OCI-LY1 (cell line): ENCODE results near the gene ABCA8.
"Not testable (repeated sequence)": the region's sequence is repeated elsewhere in the genome, so short reads cannot be mapped to it uniquely, and the experiment has no call there.

Experiments
- H2AFZ ChIP-seq: fragments of 200-600 bp; sonication (generic), shearing (Covaris generic); 2 replicates; pipeline ENCODE4 v1.6.0; 2014; ENCODE audit warnings: antibody characterized with exemption, mild to moderate bottlenecking, low read length
- H3F3A ChIP-seq: fragments of 200-600 bp; sonication (generic), shearing (Covaris generic); 2 replicates; pipeline ENCODE4 v1.6.0; 2014; ENCODE audit warnings: mild to moderate bottlenecking, antibody characterized with exemption, low read length, moderate library complexity; ENCODE audit not compliant: insufficient read depth
- H3K27ac ChIP-seq: fragments of 200-600 bp; sonication (generic); 2 replicates; pipeline ENCODE4 v1.5.1; 2014; ENCODE audit warnings: low read length, mixed run types, mild to moderate bottlenecking, low read depth; ENCODE audit not compliant: poor library complexity, severe bottlenecking
- H3K27me3 ChIP-seq: fragments of 200-600 bp; sonication (generic); 2 replicates; pipeline ENCODE4 v1.6.0; 2014; ENCODE audit warnings: antibody characterized with exemption, mild to moderate bottlenecking, low read length, moderate library complexity; ENCODE audit not compliant: insufficient read depth
- H3K36me3 ChIP-seq: fragments of 200-600 bp; sonication (generic); 2 replicates; pipeline ENCODE4 v1.6.1; 2014; ENCODE audit warnings: mild to moderate bottlenecking, antibody characterized with exemption, low read length, moderate library complexity, mixed read lengths; ENCODE audit not compliant: insufficient read depth
- H3K4me1 ChIP-seq: fragments of 200-600 bp; sonication (generic); 2 replicates; pipeline ENCODE4 v1.5.1; 2014; ENCODE audit warnings: mild to moderate bottlenecking, low read length, moderate library complexity; ENCODE audit not compliant: insufficient read depth, severe bottlenecking
- H3K4me2 ChIP-seq: fragments of 200-600 bp; sonication (generic), shearing (Covaris generic); 2 replicates; pipeline ENCODE4 v1.6.1; 2014; ENCODE audit warnings: low read length
- H3K4me3 ChIP-seq: fragments of 200-600 bp; sonication (generic); 2 replicates; pipeline ENCODE4 v1.5.1; 2014; ENCODE audit warnings: low read length, low read depth, mild to moderate bottlenecking, mixed read lengths; ENCODE audit not compliant: poor library complexity, severe bottlenecking
- H3K79me2 ChIP-seq: fragments of 200-600 bp; shearing (Covaris generic); 2 replicates; pipeline ENCODE4 v1.6.1; 2016; ENCODE audit warnings: mixed run types, low read length, mixed read lengths; ENCODE audit not compliant: insufficient read depth
- H3K9ac ChIP-seq: fragments of 200-600 bp; sonication (generic), shearing (Covaris generic); 2 replicates; pipeline ENCODE4 v1.6.1; 2014; ENCODE audit warnings: mild to moderate bottlenecking, low read length, mixed read lengths
- H3K9me2 ChIP-seq: fragments of 200-600 bp; sonication (generic), shearing (Covaris generic); 2 replicates; pipeline ENCODE4 v1.6.1; 2014; ENCODE audit warnings: low read depth, mild to moderate bottlenecking, low read length, mixed read lengths
- H3K9me3 ChIP-seq: fragments of 200-600 bp; shearing (Covaris generic); 2 replicates; pipeline ENCODE4 v1.6.1; 2014; ENCODE audit warnings: low read length, mixed read lengths
- H4K20me1 ChIP-seq: fragments of 200-600 bp; sonication (generic), shearing (Covaris generic); 2 replicates; pipeline ENCODE4 v1.6.0; 2016; ENCODE audit warnings: mild to moderate bottlenecking, low read length; ENCODE audit not compliant: insufficient read depth
- CTCF ChIP-seq: fragments of 200-600 bp; sonication (generic), shearing (Covaris generic); IDR thresholded peaks from 2 replicates; pipeline ENCODE4 v1.5.1; 2017; ENCODE audit warnings: mild to moderate bottlenecking, antibody characterized with exemption, low read length, moderate library complexity, mixed read lengths
- EZH2 ChIP-seq: fragments of 200-600 bp; sonication (generic), shearing (Covaris generic); IDR thresholded peaks from 2 replicates; pipeline ENCODE4 v1.8.0; 2017; ENCODE audit warnings: borderline replicate concordance, mixed run types, mild to moderate bottlenecking, antibody characterized with exemption, low read length, moderate library complexity, mixed read lengths

The ABCA8 gene

DNA sequence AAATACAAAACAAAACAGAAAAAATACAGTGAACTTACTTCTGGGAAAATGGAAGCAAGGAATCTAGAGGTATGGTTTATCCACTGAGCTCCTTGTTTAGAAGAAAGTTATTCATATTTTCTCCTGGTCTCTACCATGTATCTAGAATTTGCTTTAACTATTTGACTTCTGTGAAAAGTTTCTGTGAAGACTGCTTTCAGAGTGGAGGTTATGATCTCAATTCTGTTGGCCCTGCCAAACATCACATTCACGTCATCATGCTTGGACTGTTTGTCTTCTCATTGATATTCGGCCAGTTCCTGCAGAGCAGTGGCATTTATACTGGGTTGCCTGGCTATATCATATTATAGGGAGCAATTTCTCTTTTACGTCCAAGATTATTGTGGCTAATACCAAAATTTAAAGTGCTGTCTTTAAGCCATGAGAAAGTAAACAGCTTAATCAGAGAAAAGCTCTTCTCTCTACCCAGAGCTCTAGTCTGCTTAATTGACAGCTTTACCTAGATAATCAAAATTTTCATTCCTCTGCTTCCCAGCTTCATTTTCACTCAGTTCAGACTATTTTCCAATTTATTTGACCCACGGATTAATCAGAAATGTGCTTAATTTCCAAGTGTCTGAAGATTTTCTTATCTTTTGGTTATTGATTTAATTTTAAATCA is at the start of gene ABCA8:
TSS of gene ABCA8 (minus strand) at position 212 of the 661 bp plus-strand sequence. CDS start 13,358 bp downstream, outside the sequence.
- H2AFZ ChIP-seq: no peak within 1 kb of the TSS
- no peak within 1 kb of the TSS for H3K4me2 ChIP-seq

DNA sequence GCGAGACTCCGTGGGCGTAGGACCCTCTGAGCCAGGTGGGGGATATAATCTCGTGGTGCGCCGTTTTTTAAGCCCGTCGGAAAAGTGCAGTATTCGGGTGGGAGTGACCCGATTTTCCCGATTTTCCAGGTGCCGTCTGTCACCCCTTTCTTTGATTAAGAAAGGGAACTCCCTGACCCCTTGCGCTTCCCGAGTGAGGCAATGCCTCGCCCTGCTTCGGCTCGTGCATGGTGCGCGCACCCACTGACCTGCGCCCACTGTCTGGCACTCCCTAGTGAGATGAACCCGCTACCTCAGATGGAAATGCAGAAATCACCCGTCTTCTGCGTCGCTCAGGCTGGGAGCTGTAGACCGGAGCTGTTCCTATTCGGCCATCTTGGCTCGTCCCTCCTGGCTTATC is 49.6 kb upstream of the ABCA8 start:
- H3K9me3 ChIP-seq, H3K9ac ChIP-seq, H3K4me3 ChIP-seq, H3K27me3 ChIP-seq, H4K20me1 ChIP-seq, H3K9me2 ChIP-seq, H3K36me3 ChIP-seq, H3K4me2 ChIP-seq, H3K27ac ChIP-seq, H2AFZ ChIP-seq, H3K79me2 ChIP-seq, H3F3A ChIP-seq, H3K4me1 ChIP-seq: not testable (repeated sequence)

More for the DNA sequence above, at the start of gene ABCA8:
- Histone ChIP-seq H4K20me1 (no peaks in the 10 kb centered on the region), H3K4me1 (no peaks in the 10 kb centered on the region), H3F3A (no peaks in the 10 kb centered on the region), H3K36me3 (no peaks in the 10 kb centered on the region), H3K79me2 (no peaks in the 10 kb centered on the region), H3K27me3 (no peaks in the 10 kb centered on the region), H3K9me3 (no peaks in the 10 kb centered on the region), H3K27ac (no peak within 1 kb of the TSS), H3K9me2 (no peaks in the 10 kb centered on the region), H3K4me3 (no peak within 1 kb of the TSS), H3K9ac (no peak within 1 kb of the TSS)
- TF ChIP-seq EZH2 (no peak), CTCF (no peak)

- H4K20me1 ChIP-seq, H3K9me2 ChIP-seq, H3F3A ChIP-seq, H3K9me3 ChIP-seq, H3K4me3 ChIP-seq, H3K27ac ChIP-seq, H3K36me3 ChIP-seq, H3K9ac ChIP-seq, H3K4me2 ChIP-seq, H3K79me2 ChIP-seq, H2AFZ ChIP-seq, H3K27me3 ChIP-seq, H3K4me1 ChIP-seq: not testable (repeated sequence)
Measured at GRCh38 chr17:68999743-69000142, 44.6 kb upstream of the ABCA8 start.

DNA sequence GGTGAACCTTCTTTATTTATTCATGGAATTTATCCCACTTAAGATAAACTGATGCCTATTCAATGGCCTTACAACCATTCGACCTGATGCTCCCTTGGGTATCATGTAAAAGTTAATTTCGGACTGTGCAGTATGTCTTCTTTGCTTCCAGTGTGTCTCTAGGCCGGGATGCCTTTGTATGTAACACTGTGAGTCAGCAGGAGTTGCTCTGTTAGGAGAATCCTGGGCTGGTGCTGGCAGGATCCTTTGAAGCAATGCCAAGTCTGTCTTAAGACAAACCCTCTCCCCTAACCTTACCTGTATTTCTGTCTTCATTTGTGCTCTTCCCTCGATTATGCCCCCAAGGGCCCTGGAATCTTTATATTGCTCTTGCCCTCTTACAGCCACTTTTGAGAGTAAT is 37.9 kb upstream of the ABCA8 start:
- Histone ChIP-seq H2AFZ (no peak overlapping the region), H3K9me2 (no peaks in the 10 kb centered on the region), H3K9ac (no peak overlapping the region), H3K79me2 (no peaks in the 10 kb centered on the region), H3K4me1 (no peaks in the 10 kb centered on the region), H3F3A (no peaks in the 10 kb centered on the region), H3K27me3 (no peaks in the 10 kb centered on the region), H3K4me3 (no peak overlapping the region), H3K9me3 (no peaks in the 10 kb centered on the region), H3K36me3 (no peaks in the 10 kb centered on the region), H3K4me2 (no peak overlapping the region), H3K27ac (no peak overlapping the region), H4K20me1 (no peaks in the 10 kb centered on the region)
- TF ChIP-seq CTCF: no peak
- no peak for TF ChIP-seq EZH2
